GM23248 (cell line): ENCODE results near the gene SCAMP5. TPM values are rescaled to one million over a fixed set of nuclear protein-coding genes. Genes with fewer than 3 reads are reported as not detected.

Source experiments
- DNase-seq: peaks from one replicate; pipeline ENCODE4 v3.0.0-alpha.2; 2015
- H2AFZ ChIP-seq: fragments of 200-600 bp; sonication (generic); 2 replicates; pipeline ENCODE4 v1.6.1; 2016; ENCODE audit warnings: antibody characterized with exemption
- H3F3A ChIP-seq: fragments of 200-600 bp; sonication (generic); 2 replicates; pipeline ENCODE4 v1.6.1; 2016; ENCODE audit warnings: mild to moderate bottlenecking, antibody characterized with exemption, mixed run types; ENCODE audit not compliant: insufficient read depth
- H3K27ac ChIP-seq: fragments of 200-600 bp; sonication (generic); 2 replicates; pipeline ENCODE4 v1.5.1; 2016; ENCODE audit warnings: mild to moderate bottlenecking
- H3K27me3 ChIP-seq: fragments of 200-600 bp; sonication (generic); replicated peaks from 2 replicates; pipeline ENCODE4 v1.6.1; 2016; ENCODE audit warnings: mild to moderate bottlenecking; ENCODE audit not compliant: insufficient read depth
- H3K36me3 ChIP-seq: fragments of 200-600 bp; sonication (generic); 2 replicates; pipeline ENCODE4 v1.6.1; 2016; ENCODE audit warnings: low read depth, mild to moderate bottlenecking
- H3K4me1 ChIP-seq: fragments of 200-600 bp; sonication (generic); 2 replicates; pipeline ENCODE4 v1.6.1; 2016; ENCODE audit warnings: mild to moderate bottlenecking; ENCODE audit not compliant: insufficient read depth
- H3K4me2 ChIP-seq: fragments of 200-600 bp; sonication (generic); one replicate; pipeline ENCODE4 v1.6.1; 2016; ENCODE audit warnings: mild to moderate bottlenecking; ENCODE audit not compliant: unreplicated experiment
- H3K4me3 ChIP-seq: fragments of 200-600 bp; sonication (generic); 2 replicates; pipeline ENCODE4 v1.5.1; 2016; ENCODE audit warnings: mild to moderate bottlenecking
- H3K79me2 ChIP-seq: fragments of 200-600 bp; sonication (generic); 2 replicates; pipeline ENCODE4 v1.6.1; 2016; ENCODE audit warnings: mild to moderate bottlenecking; ENCODE audit not compliant: insufficient read depth
- H3K9ac ChIP-seq: fragments of 200-600 bp; sonication (generic); 2 replicates; pipeline ENCODE4 v1.6.1; 2016; ENCODE audit warnings: mild to moderate bottlenecking
- H3K9me2 ChIP-seq: fragments of 200-600 bp; sonication (generic); 2 replicates; pipeline ENCODE4 v1.6.1; 2016; ENCODE audit warnings: mixed run types, mild to moderate bottlenecking, moderate library complexity; ENCODE audit not compliant: insufficient read depth
- H3K9me3 ChIP-seq: fragments of 200-600 bp; sonication (generic); one replicate; pipeline ENCODE4 v1.6.1; 2017; ENCODE audit warnings: low read depth
- H4K20me1 ChIP-seq: fragments of 200-600 bp; sonication (generic); 2 replicates; pipeline ENCODE4 v1.6.0; 2016; ENCODE audit not compliant: insufficient read depth
- EZH2 ChIP-seq: fragments of 200-600 bp; sonication (generic); IDR thresholded peaks from 2 replicates; pipeline ENCODE4 v1.6.1; 2018; ENCODE audit warnings: antibody characterized with exemption, mild to moderate bottlenecking; ENCODE audit not compliant: insufficient read depth, poor library complexity, severe bottlenecking
- EZH2phosphoT487 ChIP-seq: fragments of 200-600 bp; sonication (generic); IDR thresholded peaks from 2 replicates; pipeline ENCODE4 v1.6.1; 2018; ENCODE audit warnings: antibody characterized with exemption, moderate library complexity, mild to moderate bottlenecking, low read depth; ENCODE audit not compliant: insufficient read depth
- WGBS, 2 experiments: methylation state at CpG; one replicate each; pipeline ENCODE4 v1.1.6; 2015 to 2017; ENCODE audit warnings: low lambda C conversion rate in 2 of 2, low coverage in 1 of 2; ENCODE audit errors: missing lambda C conversion rate in 2 of 2; 5-methylcytosine and 5-hydroxymethylcytosine counted together
- in situ Hi-C: fragments of 300-500 bp; cut with MboI; formaldehyde crosslinking; loops from 2 replicates; pipeline ENCODE4 v1.15.0; 2020
- polyA plus RNA-seq: library from polyadenylated mRNA; unstranded; fragments of >200 nt; fragmentation: Nextera tagmentation; extraction: Ambion mirVana; gene quantifications from 2 replicates; pipeline ENCODE4 v1.2.1, GENCODE V29; 2016
- total RNA-seq: library from RNA; depleted of rRNA; stranded (reverse); fragments of >200 nt; shearing (Covaris generic); gene quantifications from 2 replicates; pipeline ENCODE4 v1.2.3, GENCODE V29; 2014

The SCAMP5 gene
- total and polyA plus RNA-seq, 2 experiments from 2014 or later, result 0.23 to 4.0 TPM

DNA sequence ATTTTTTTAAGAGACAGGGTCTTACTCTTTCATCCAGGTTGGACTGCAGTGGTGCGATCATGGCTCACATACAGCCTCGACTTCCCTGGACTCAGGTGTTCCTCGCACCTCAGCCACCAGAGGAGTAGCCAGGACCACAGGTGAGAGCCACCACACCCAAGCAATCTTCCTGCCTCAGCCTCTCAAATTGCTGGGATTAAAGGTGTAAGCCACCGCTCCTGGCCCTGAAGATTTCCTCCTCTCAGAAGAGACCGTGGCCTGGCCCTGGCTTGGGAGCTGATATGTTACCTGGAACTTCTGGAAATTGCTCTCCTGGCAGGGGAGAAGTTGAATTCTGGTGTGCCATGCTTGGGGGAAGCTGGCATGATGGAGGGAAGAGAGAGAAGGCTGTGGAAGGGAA lies 64.2 kb downstream of the SCAMP5 start:
- in situ Hi-C loops, result no loop called here
- H3K9me3 ChIP-seq, result no peaks in the 10 kb centered on the region
- no peaks in the 10 kb centered on the region for H3K27me3 ChIP-seq
- H3K36me3 ChIP-seq, result no peaks in the 10 kb centered on the region
- H3K27ac ChIP-seq, result no peak overlapping the region
- no peak for TF ChIP-seq EZH2
- no peak for TF ChIP-seq EZH2phosphoT487
- 97 to 100% methylated on average over 5 of the region's 5 CpGs for WGBS, 2 experiments
- H3K79me2 ChIP-seq, result no peaks in the 10 kb centered on the region
- H3F3A ChIP-seq, result no peaks in the 10 kb centered on the region
- no peak overlapping the region for H3K9ac ChIP-seq
- no peak overlapping the region for H2AFZ ChIP-seq
- H3K4me2 ChIP-seq, result no peak overlapping the region
- no peaks in the 10 kb centered on the region for H4K20me1 ChIP-seq
- H3K4me1 ChIP-seq, result peaks cover 12% of the 10 kb centered on the region
- DNase-seq, result no peak
- H3K9me2 ChIP-seq, result no peaks in the 10 kb centered on the region
- H3K4me3 ChIP-seq, result no peak overlapping the region

- H3K9ac ChIP-seq, result no peak overlapping the region
- in situ Hi-C loops, result no loop called here
- H3F3A ChIP-seq, result peaks cover 2% of the 10 kb centered on the region; the same call in 1 of the 2 replicates
- H3K4me1 ChIP-seq, result peaks cover 12% of the 10 kb centered on the region
- no peak overlapping the region for H3K4me3 ChIP-seq
- H3K27ac ChIP-seq, result no peak overlapping the region
- H3K9me2 ChIP-seq, result no peaks in the 10 kb centered on the region
- H3K79me2 ChIP-seq, result no peaks in the 10 kb centered on the region
- H3K27me3 ChIP-seq, result no peaks in the 10 kb centered on the region
- H3K9me3 ChIP-seq, result no peaks in the 10 kb centered on the region
- H3K36me3 ChIP-seq, result no peaks in the 10 kb centered on the region
- H3K4me2 ChIP-seq, result no peak overlapping the region
- H2AFZ ChIP-seq, result no peak overlapping the region
- peak; percentile 71 for DNase-seq
- TF ChIP-seq EZH2, result no peak
- no peak for TF ChIP-seq EZH2phosphoT487
- no peaks in the 10 kb centered on the region for H4K20me1 ChIP-seq
Observed at GRCh38 chr15:75061272-75061671, 65.9 kb downstream of the SCAMP5 start.

GRCh38 chr15:75062706-75063105 lies 67.3 kb downstream of the SCAMP5 start:
- Histone ChIP-seq H3K9ac (no peak overlapping the region), H3K27me3 (no peaks in the 10 kb centered on the region), H2AFZ (no peak overlapping the region), H4K20me1 (no peaks in the 10 kb centered on the region), H3K4me2 (no peak overlapping the region), H3F3A (peaks cover 4% of the 10 kb centered on the region; the same call in 1 of the 2 replicates), H3K79me2 (no peaks in the 10 kb centered on the region), H3K4me1 (peaks cover 12% of the 10 kb centered on the region), H3K9me2 (no peaks in the 10 kb centered on the region), H3K4me3 (no peak overlapping the region), H3K9me3 (no peaks in the 10 kb centered on the region), H3K36me3 (no peaks in the 10 kb centered on the region), H3K27ac (no peak overlapping the region)
- WGBS, 2 experiments, result 50 to 60% methylated on average over 3 of the region's 3 CpGs
- in situ Hi-C loops, result no loop called here
- TF ChIP-seq EZH2 (no peak), EZH2phosphoT487 (no peak)
- DNase-seq, result no peak

GRCh38 chr15:75063338-75063737 lies 68.0 kb downstream of the SCAMP5 start:
- Histone ChIP-seq H3F3A (peaks cover 4% of the 10 kb centered on the region; the same call in 1 of the 2 replicates), H3K36me3 (no peaks in the 10 kb centered on the region), H3K4me1 (peaks cover 12% of the 10 kb centered on the region), H2AFZ (no peak overlapping the region), H3K9me2 (no peaks in the 10 kb centered on the region), H3K4me2 (no peak overlapping the region), H3K27me3 (no peaks in the 10 kb centered on the region), H3K9me3 (no peaks in the 10 kb centered on the region), H3K9ac (no peak overlapping the region), H3K4me3 (no peak overlapping the region), H3K79me2 (no peaks in the 10 kb centered on the region), H3K27ac (no peak overlapping the region), H4K20me1 (no peaks in the 10 kb centered on the region)
- peak; percentile 32 for DNase-seq
- in situ Hi-C loops, result no loop called here
- 70 to 74% methylated on average over 4 of the region's 4 CpGs for WGBS, 2 experiments
- TF ChIP-seq EZH2phosphoT487 (no peak), EZH2 (no peak)

- Histone ChIP-seq H3K9me3 (no peaks in the 10 kb centered on the region), H4K20me1 (no peaks in the 10 kb centered on the region), H3K36me3 (no peaks in the 10 kb centered on the region), H3K4me3 (no peak overlapping the region), H3K4me2 (no peak overlapping the region), H3K27ac (no peak overlapping the region), H2AFZ (no peak overlapping the region), H3K27me3 (no peaks in the 10 kb centered on the region), H3K9ac (no peak overlapping the region), H3K4me1 (peaks cover 12% of the 10 kb centered on the region), H3K9me2 (no peaks in the 10 kb centered on the region), H3F3A (peaks cover 4% of the 10 kb centered on the region; the same call in 1 of the 2 replicates), H3K79me2 (no peaks in the 10 kb centered on the region)
- DNase-seq, result no peak
- 89% methylated on average over 9 of the region's 9 CpGs for WGBS, 2 experiments
- no peak for TF ChIP-seq EZH2
- TF ChIP-seq EZH2phosphoT487, result no peak
- in situ Hi-C loops, result no loop called here
Observed at GRCh38 chr15:75063889-75064288, 68.5 kb downstream of the SCAMP5 start.
